DOHH2 (cell line): ENCODE results near the gene PCBP3.
"Not testable (repeated sequence)": the region's sequence is repeated elsewhere in the genome, so short reads cannot be mapped to it uniquely, and the experiment has no call there.

Experiments
- H3F3A ChIP-seq: fragments of 200-600 bp; sonication (generic), shearing (Covaris generic); 2 replicates; pipeline ENCODE4 v1.6.0; 2016; ENCODE audit warnings: antibody characterized with exemption, mild to moderate bottlenecking; ENCODE audit not compliant: control insufficient read depth, insufficient read depth
- H3K27ac ChIP-seq: fragments of 200-600 bp; sonication (generic); 2 replicates; pipeline ENCODE4 v1.5.1; 2014; ENCODE audit warnings: low read depth, mild to moderate bottlenecking, low read length, moderate library complexity
- H3K27me3 ChIP-seq: fragments of 200-600 bp; sonication (generic); 2 replicates; pipeline ENCODE4 v1.6.1; 2014; ENCODE audit warnings: mild to moderate bottlenecking, low read length, mixed read lengths; ENCODE audit not compliant: control insufficient read depth
- H3K36me3 ChIP-seq: fragments of 200-600 bp; sonication (generic); 2 replicates; pipeline ENCODE4 v1.6.1; 2014; ENCODE audit warnings: mild to moderate bottlenecking, low read length, moderate library complexity, mixed read lengths; ENCODE audit not compliant: control insufficient read depth
- H3K4me1 ChIP-seq: fragments of 200-600 bp; sonication (generic); 2 replicates; pipeline ENCODE4 v1.6.1; 2014; ENCODE audit warnings: mild to moderate bottlenecking, low read length, mixed read lengths; ENCODE audit not compliant: control insufficient read depth
- H3K4me2 ChIP-seq: fragments of 200-600 bp; sonication (generic); 2 replicates; pipeline ENCODE4 v1.6.0; 2014; ENCODE audit warnings: mild to moderate bottlenecking, low read length, moderate library complexity
- H3K4me3 ChIP-seq: fragments of 200-600 bp; sonication (generic); 2 replicates; pipeline ENCODE4 v1.5.1; 2014; ENCODE audit warnings: mild to moderate bottlenecking, low read length, mixed read lengths
- H3K79me2 ChIP-seq: fragments of 200-600 bp; sonication (generic); 2 replicates; pipeline ENCODE4 v1.6.1; 2014; ENCODE audit warnings: mild to moderate bottlenecking, low read length, mixed read lengths; ENCODE audit not compliant: control insufficient read depth
- H3K9me2 ChIP-seq: fragments of 200-600 bp; sonication (generic); replicated peaks from 2 replicates; pipeline ENCODE4 v1.6.1; 2014; ENCODE audit warnings: mild to moderate bottlenecking, low read length, mixed read lengths; ENCODE audit not compliant: control insufficient read depth
- H3K9me3 ChIP-seq: fragments of 200-600 bp; sonication (generic); 2 replicates; pipeline ENCODE4 v1.6.1; 2014; ENCODE audit warnings: antibody characterized with exemption, low read length, mixed read lengths; ENCODE audit not compliant: control insufficient read depth, insufficient read depth
- H4K20me1 ChIP-seq: fragments of 200-600 bp; sonication (generic); 2 replicates; pipeline ENCODE4 v1.6.0; 2014; ENCODE audit warnings: low read depth, mild to moderate bottlenecking, antibody characterized with exemption, low read length, moderate library complexity; ENCODE audit not compliant: control insufficient read depth, insufficient read depth
- EZH2phosphoT487 ChIP-seq: fragments of 200-600 bp; sonication (generic); IDR thresholded peaks from 2 replicates; pipeline ENCODE4 v1.6.1; 2017; ENCODE audit warnings: borderline replicate concordance, mild to moderate bottlenecking, antibody characterized with exemption, low read length, moderate library complexity, mixed read lengths
- TF ChIP-seq, protein P1 (sequence below): fragments of 200-600 bp; sonication (generic); IDR thresholded peaks from one replicate; pipeline ENCODE4 v1.5.1; 2014; ENCODE audit warnings: antibody characterized with exemption, mild to moderate bottlenecking, low read depth, low read length; ENCODE audit not compliant: poor library complexity, severe bottlenecking

The PCBP3 gene

DNA sequence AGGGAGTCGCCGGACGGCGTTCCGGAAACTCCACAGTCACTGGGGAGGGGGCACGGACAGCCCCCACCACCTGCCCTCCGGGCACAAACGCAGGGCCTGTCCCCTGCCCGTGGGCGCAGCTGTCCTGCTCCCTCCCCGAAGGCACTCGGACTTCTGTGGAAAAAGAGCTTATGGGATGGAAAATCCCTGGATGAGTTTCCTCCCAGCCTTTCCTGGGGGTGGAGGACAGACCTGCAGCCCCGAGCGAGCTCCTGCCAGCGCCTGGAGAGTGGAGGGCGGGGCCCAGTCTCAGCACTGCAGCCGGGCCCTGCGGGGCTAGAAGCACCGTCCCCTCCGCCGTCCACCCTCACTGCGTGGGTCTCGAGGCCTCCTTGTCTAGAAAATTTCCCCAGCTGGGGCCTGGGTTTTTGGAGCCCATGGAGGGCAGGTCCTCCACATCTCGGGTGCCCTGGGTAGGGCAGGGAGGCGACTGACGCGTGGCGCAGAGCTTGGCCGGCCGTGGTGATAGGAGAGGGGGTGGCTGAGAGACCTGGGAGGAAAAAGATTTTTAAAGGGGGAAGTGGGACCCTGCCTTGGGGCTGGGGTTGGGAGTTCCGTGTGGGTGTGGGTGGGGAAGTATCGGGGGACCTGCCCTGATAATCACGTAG lies 331.6 kb downstream of the PCBP3 start:
- H3K27me3 ChIP-seq: peaks cover 15% of the 10 kb centered on the region
- no peaks in the 10 kb centered on the region for H3K4me1 ChIP-seq
- no peaks in the 10 kb centered on the region for H3K79me2 ChIP-seq
- no peaks in the 10 kb centered on the region for H3K36me3 ChIP-seq
- no peak overlapping the region for H3K4me2 ChIP-seq
- TF ChIP-seq, protein P1, sequence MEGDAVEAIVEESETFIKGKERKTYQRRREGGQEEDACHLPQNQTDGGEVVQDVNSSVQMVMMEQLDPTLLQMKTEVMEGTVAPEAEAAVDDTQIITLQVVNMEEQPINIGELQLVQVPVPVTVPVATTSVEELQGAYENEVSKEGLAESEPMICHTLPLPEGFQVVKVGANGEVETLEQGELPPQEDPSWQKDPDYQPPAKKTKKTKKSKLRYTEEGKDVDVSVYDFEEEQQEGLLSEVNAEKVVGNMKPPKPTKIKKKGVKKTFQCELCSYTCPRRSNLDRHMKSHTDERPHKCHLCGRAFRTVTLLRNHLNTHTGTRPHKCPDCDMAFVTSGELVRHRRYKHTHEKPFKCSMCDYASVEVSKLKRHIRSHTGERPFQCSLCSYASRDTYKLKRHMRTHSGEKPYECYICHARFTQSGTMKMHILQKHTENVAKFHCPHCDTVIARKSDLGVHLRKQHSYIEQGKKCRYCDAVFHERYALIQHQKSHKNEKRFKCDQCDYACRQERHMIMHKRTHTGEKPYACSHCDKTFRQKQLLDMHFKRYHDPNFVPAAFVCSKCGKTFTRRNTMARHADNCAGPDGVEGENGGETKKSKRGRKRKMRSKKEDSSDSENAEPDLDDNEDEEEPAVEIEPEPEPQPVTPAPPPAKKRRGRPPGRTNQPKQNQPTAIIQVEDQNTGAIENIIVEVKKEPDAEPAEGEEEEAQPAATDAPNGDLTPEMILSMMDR: no peak
- TF ChIP-seq EZH2phosphoT487: no peak
- H3F3A ChIP-seq: peaks cover under 1% of the 10 kb centered on the region; the same call in 1 of the 2 replicates
- no peaks in the 10 kb centered on the region for H3K9me2 ChIP-seq
- H3K9me3 ChIP-seq: no peaks in the 10 kb centered on the region
- no peaks in the 10 kb centered on the region for H4K20me1 ChIP-seq
- no peak overlapping the region for H3K27ac ChIP-seq
- H3K4me3 ChIP-seq: no peak overlapping the region

DNA sequence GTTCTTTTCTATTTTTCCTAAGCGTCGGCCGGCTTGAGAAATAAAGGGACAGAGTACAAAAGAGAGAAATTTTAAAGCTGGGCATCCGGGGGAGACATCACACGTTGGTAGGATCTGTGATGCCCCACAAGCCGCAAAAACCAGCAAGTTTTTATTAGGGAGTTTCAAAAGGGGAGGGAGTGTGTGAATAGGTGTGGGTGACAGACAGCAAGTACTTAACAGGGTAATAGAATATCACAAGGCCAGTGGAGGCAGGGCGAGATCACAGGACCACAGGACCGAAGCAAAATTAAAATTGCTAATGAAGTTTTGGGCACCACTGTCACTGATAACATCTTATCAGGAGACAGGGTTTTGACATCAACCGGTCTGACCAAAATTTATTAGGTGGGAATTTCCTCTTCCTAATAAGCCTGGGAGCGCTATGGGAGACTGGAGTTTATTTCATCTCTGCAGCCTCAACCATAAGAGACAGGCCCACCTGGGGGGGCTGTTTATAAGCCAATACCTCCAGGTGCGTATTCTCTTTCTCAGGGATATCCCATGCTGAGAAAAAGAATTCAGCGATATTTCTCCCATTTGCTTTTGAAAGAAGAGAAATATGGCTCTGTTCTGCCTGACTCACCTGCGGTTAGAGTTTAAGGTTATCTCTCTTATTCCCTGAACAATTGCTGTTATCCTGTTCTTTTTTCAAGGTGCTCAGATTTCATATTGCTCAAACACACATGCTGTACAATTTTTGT lies 332.3 kb downstream of the PCBP3 start:
- not testable (repeated sequence) for H3F3A ChIP-seq, H3K79me2 ChIP-seq, H3K4me3 ChIP-seq, H3K36me3 ChIP-seq, H3K9me3 ChIP-seq, H3K4me1 ChIP-seq, H4K20me1 ChIP-seq, H3K4me2 ChIP-seq, H3K9me2 ChIP-seq, H3K27ac ChIP-seq
- H3K27me3 ChIP-seq: peaks cover 15% of the 10 kb centered on the region

DNA sequence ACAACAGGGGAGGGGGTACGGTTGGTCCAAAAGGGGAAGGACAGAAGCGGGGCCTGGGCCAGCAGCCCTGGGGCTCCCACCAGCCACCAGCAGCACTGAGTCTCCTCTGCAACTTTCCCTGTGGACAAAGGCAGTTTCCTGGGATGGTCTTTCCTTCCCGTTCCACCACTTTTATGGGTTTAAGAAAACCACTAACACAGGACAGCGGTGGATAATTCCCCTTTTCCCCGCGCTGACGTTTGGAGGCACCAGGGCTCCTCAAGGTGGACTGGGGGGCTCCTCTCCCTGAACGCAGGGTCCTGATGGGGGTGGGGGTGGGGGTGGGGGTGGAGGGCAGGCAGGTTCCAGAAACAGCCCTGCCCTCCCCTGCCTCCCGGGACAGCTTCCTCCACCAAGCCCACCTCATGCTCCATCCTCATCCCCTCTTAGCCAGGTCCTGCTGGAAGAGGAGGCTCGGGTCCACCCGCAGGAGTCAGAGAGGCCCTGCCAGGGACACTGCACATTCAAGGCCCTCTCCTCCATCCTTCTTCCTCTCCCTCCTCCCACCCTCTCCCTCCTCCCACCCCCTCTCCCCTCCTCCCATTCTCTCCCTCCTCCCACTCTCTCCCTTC lies 333.3 kb downstream of the PCBP3 start:
- Histone ChIP-seq H3K27ac (no peak overlapping the region), H4K20me1 (no peaks in the 10 kb centered on the region), H3K9me3 (no peaks in the 10 kb centered on the region; the same call in 1 of the 2 replicates), H3K36me3 (no peaks in the 10 kb centered on the region), H3K4me1 (no peaks in the 10 kb centered on the region), H3K79me2 (no peaks in the 10 kb centered on the region), H3K9me2 (no peaks in the 10 kb centered on the region), H3F3A (peaks cover 9% of the 10 kb centered on the region), H3K4me3 (no peak overlapping the region), H3K4me2 (no peak overlapping the region), H3K27me3 (peaks cover 15% of the 10 kb centered on the region)
- TF ChIP-seq, protein P1: no peak

DNA sequence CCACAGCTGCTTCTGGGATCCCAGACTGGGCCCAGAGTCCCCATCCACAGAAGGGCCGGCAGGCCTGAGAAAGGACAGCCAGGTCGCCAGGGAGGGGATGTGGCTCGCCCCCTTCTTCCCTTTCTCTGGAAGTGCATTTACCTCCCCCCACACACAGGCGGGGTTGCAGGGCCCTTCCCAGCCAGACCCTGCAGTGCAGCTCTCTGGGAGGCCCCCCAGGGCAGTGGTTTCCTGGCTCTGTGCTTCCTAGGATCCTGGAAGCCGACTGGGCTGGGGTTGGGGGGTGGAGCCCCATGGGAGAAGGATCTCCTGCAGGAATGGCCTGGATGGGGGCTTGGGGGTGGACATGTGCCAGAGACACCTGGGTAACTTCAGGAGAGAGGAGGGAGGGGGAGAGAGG lies 333.9 kb downstream of the PCBP3 start:
- Histone ChIP-seq H3K36me3 (no peaks in the 10 kb centered on the region), H3K4me2 (no peak overlapping the region), H3K9me2 (no peaks in the 10 kb centered on the region), H3K27ac (no peak overlapping the region), H3K79me2 (no peaks in the 10 kb centered on the region), H3K4me3 (no peak overlapping the region), H3K4me1 (no peaks in the 10 kb centered on the region), H4K20me1 (no peaks in the 10 kb centered on the region), H3K9me3 (peaks cover 4% of the 10 kb centered on the region; the same call in 1 of the 2 replicates), H3F3A (peaks cover 9% of the 10 kb centered on the region), H3K27me3 (peaks cover 15% of the 10 kb centered on the region)
- TF ChIP-seq EZH2phosphoT487: no peak
- TF ChIP-seq, protein P1: no peak
